ENCODE results near the gene KIF6. TPM values are rescaled to one million over a fixed set of nuclear protein-coding genes. Genes with fewer than 3 reads are reported as not detected.

The KIF6 gene
- total RNA-seq, 1 experiment from 2014 or later, result not detected

DNA sequence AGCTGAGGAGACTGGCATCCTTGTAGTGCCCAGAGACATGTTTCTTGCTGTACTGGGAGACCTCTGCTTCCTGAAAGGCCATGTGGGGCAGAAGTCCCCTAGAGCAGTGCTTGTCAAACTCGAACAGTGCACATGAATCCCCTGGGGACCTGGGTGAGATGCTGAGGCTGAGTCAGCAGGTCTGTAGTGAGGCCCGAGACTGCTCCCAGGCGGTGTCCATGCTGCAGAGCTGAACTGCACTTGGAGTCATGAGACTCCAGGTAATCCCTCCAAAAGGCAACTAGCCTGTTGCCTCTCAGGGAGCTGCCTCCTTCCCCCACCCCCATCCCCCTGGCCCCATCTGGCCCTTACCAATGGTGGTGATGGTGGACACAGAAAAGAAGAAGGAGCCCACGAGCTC is 414.7 kb downstream of the KIF6 start (continued):
- TF ChIP-seq, protein P1, sequence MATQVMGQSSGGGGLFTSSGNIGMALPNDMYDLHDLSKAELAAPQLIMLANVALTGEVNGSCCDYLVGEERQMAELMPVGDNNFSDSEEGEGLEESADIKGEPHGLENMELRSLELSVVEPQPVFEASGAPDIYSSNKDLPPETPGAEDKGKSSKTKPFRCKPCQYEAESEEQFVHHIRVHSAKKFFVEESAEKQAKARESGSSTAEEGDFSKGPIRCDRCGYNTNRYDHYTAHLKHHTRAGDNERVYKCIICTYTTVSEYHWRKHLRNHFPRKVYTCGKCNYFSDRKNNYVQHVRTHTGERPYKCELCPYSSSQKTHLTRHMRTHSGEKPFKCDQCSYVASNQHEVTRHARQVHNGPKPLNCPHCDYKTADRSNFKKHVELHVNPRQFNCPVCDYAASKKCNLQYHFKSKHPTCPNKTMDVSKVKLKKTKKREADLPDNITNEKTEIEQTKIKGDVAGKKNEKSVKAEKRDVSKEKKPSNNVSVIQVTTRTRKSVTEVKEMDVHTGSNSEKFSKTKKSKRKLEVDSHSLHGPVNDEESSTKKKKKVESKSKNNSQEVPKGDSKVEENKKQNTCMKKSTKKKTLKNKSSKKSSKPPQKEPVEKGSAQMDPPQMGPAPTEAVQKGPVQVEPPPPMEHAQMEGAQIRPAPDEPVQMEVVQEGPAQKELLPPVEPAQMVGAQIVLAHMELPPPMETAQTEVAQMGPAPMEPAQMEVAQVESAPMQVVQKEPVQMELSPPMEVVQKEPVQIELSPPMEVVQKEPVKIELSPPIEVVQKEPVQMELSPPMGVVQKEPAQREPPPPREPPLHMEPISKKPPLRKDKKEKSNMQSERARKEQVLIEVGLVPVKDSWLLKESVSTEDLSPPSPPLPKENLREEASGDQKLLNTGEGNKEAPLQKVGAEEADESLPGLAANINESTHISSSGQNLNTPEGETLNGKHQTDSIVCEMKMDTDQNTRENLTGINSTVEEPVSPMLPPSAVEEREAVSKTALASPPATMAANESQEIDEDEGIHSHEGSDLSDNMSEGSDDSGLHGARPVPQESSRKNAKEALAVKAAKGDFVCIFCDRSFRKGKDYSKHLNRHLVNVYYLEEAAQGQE (IDR thresholded peaks at IDR 0.05; ENCODE audit: low read depth), result no peak
- TF ChIP-seq ZFX (IDR thresholded peaks at IDR 0.05), result no peak
- no peak for TF ChIP-seq JUND (IDR thresholded peaks at IDR 0.05)
- TF ChIP-seq EZH2 (IDR thresholded peaks at IDR 0.05), result no peak

DNA sequence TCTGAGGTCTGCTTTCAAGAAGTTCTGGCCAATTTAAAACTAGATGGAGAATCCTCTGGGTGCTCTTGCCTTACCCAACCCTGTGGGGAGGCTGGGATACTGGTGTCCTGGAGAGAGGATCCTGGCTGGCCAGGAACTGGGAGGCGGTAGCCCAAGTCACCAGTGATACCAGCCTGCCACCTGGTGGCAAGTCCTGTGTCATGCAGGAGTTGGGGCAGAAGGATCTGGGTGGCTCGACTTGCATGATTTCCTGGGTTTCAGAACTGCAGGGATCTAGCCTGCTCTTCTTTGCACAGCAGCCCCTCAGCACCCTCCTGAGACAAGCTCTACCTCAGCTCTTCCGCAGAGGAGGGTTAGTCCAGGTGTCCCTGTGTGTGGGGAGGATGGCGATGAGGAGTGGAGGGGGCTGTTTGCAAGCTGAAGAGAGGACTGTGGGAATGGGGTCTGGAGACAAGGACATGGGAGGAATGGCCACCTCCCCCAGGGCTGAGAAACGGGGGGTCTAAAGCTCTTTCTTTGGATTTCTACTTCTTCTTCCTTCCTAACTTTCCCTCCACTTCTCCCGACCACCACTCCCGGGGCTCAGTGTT is 415.2 kb downstream of the KIF6 start:
- Histone ChIP-seq H3K27me3 (ENCODE audit: insufficient read depth, low read length) (no peaks in the 10 kb centered on the region), H3K9me3 (ENCODE audit: control insufficient read depth in 1 of 2, insufficient read depth in 1 of 2, low read depth in 1 of 2, low read length in 2 of 2) (no peaks in the 10 kb centered on the region), H4K20me1 (ENCODE audit: insufficient read depth) (no peaks in the 10 kb centered on the region), H3K36me3 (ENCODE audit: control insufficient read depth in 1 of 2, insufficient read depth in 2 of 2, low read length in 2 of 2) (no peaks in the 10 kb centered on the region), H3K9me2 (ENCODE audit: insufficient read depth) (no peaks in the 10 kb centered on the region), H3K4me2 (ENCODE audit: low read length) (no peak overlapping the region), H3K4me1 (ENCODE audit: control insufficient read depth in 1 of 2, insufficient read depth in 2 of 2, low read length in 2 of 2) (no peaks in the 10 kb centered on the region), H3K27ac (ENCODE audit: low read depth, low read length) (no peak overlapping the region), H3K4me3 (replicated peaks in 1 of 2; ENCODE audit: low read depth in 1 of 2, low read length in 2 of 2) (no peak overlapping the region), H3K9ac (ENCODE audit: low read length) (no peak overlapping the region), H2AFZ (ENCODE audit: low read depth, low read length, poor library complexity, severe bottlenecking) (no peak overlapping the region), H3K79me2 (ENCODE audit: insufficient read depth, low read length) (no peaks in the 10 kb centered on the region)
- ChIA-PET CTCF (interaction anchor here (1.1 to 2.6 kb wide), 5 partner anchors 9 to 438 kb away, joined by 3 to 10 read pairs (median 5); no protein-coding TSS in a partner anchor), POLR2A (no interaction called here), RAD21 (ENCODE audit: low non-redundant PET in 1 of 2, low total read pairs in 2 of 2, uncharacterized antibody in 2 of 2, unreplicated experiment in 2 of 2) (no interaction called here)
- BruUV-seq (replicated peaks), result no TSS peak
- intact Hi-C loops (cut with micrococcal nuclease), result loop anchor here (1.0 to 5.0 kb wide), 5 partner anchors 143 to 437 kb away; no protein-coding TSS in a partner anchor
- peak; percentile 48 for DNase-seq (ENCODE audit: low read depth, low spot score)
- ATAC-seq, result peak; percentile 96
- TF ChIP-seq FOSL1 (IDR thresholded peaks at IDR 0.05; ENCODE audit: low read depth), result no peak
- TF ChIP-seq, protein P1 (IDR thresholded peaks at IDR 0.05; ENCODE audit: low read depth), result no peak
- TF ChIP-seq ZFX (IDR thresholded peaks at IDR 0.05), result no peak
- peak; percentile 96 for TF ChIP-seq RAD21 (IDR thresholded peaks at IDR 0.05; ENCODE audit: low read depth)
- TF ChIP-seq CTCF (IDR thresholded peaks at IDR 0.05 in 2 of 3, conservative IDR thresholded peaks at IDR 0.05 in 1 of 3; ENCODE audit: borderline replicate concordance in 1 of 3, insufficient read depth in 1 of 3, low read depth in 2 of 3, low read length in 2 of 3), result peak; percentile 84 to 89 (median 88)
- no peak for TF ChIP-seq EZH2 (IDR thresholded peaks at IDR 0.05)
- no peak for TF ChIP-seq JUND (IDR thresholded peaks at IDR 0.05)
- no peak for TF ChIP-seq TCF7L2 (IDR thresholded peaks at IDR 0.05; ENCODE audit: borderline replicate concordance, extremely low read depth, insufficient read depth, insufficient read length)
- no peak for TF ChIP-seq ZNF274 (IDR thresholded peaks at IDR 0.05; ENCODE audit: low read depth, low read length)
- no peak for TF ChIP-seq SIN3A (IDR thresholded peaks at IDR 0.05; ENCODE audit: low read depth)
- TF ChIP-seq CEBPB (IDR thresholded peaks at IDR 0.05; ENCODE audit: low read depth), result no peak
- no peak for TF ChIP-seq ELF1 (IDR thresholded peaks at IDR 0.05; ENCODE audit: borderline replicate concordance, low read depth)
- no peak for TF ChIP-seq EGR1 (IDR thresholded peaks at IDR 0.05; ENCODE audit: low read depth)
- TF ChIP-seq ATF3 (IDR thresholded peaks at IDR 0.05), result no peak
- no peak for TF ChIP-seq SRF (IDR thresholded peaks at IDR 0.05; ENCODE audit: low read depth)
